Stimulated activated naive CD8-positive, alpha-beta T cell treated with anti-CD3 and anti-CD28 coated beads, Interleukin-15, amount 100 ng/mL, for 72 hours (primary cell): ENCODE data around the gene WNK1.
"Not testable (repeated sequence)": the region's sequence is repeated elsewhere in the genome, so short reads cannot be mapped to it uniquely, and the experiment has no call there.

Source experiments
- ATAC-seq: fragments of 150-1000 bp; cut with Tn5 transposase; 2 replicates; pipeline ENCODE4 v1.10.0; 2021; ENCODE audit warnings: mild to moderate bottlenecking, moderate library complexity
- DNase-seq, 2 donors: peaks; one replicate each; pipeline ENCODE4 v3.0.0; 2021 to 2022
- H3K27ac Mint-ChIP-seq, 2 donors: one replicate each; pipeline ENCODE4 v1.8.0; 2022; ENCODE audit warnings: mild to moderate bottlenecking in 2 of 2, mixed read lengths in 2 of 2, moderate library complexity in 2 of 2
- H3K27me3 Mint-ChIP-seq: one replicate; pipeline ENCODE4 v1.8.0; 2022; ENCODE audit warnings: mixed read lengths
- H3K4me1 Mint-ChIP-seq: one replicate; pipeline ENCODE4 v1.8.0; 2022; ENCODE audit warnings: mild to moderate bottlenecking, mixed read lengths
- H3K4me3 Mint-ChIP-seq, 2 donors: one replicate each; pipeline ENCODE4 v1.8.0; 2022; ENCODE audit warnings: mild to moderate bottlenecking in 2 of 2, mixed read lengths in 2 of 2, moderate library complexity in 1 of 2
- H3K9me3 Mint-ChIP-seq, 2 donors: one replicate each; pipeline ENCODE4 v1.8.0; 2022; ENCODE audit warnings: mixed read lengths in 2 of 2

The WNK1 gene

GRCh38 chr12:913919-914698 lies 161.7 kb downstream of the WNK1 start:
- H3K4me3 Mint-ChIP-seq = no peak overlapping the region
- no peaks in the 10 kb centered on the region for H3K9me3 Mint-ChIP-seq
- ATAC-seq (no peak), DNase-seq (no peak)
- peak overlapping the region; percentile 63 to 80 for H3K27ac Mint-ChIP-seq
- no peaks in the 10 kb centered on the region for H3K27me3 Mint-ChIP-seq
- peaks cover 34% of the 10 kb centered on the region for H3K4me1 Mint-ChIP-seq

- Mint-ChIP-seq H3K27me3 (no peaks in the 10 kb centered on the region), H3K4me1 (peaks cover 34% of the 10 kb centered on the region), H3K9me3 (no peaks in the 10 kb centered on the region), H3K4me3 (no peak overlapping the region), H3K27ac (peak overlapping the region; percentile 61 to 80)
- no peak for DNase-seq
- peak; percentile 70 for ATAC-seq
These were observed 162.7 kb downstream of the WNK1 start for GRCh38 chr12:915090-915489.

DNA sequence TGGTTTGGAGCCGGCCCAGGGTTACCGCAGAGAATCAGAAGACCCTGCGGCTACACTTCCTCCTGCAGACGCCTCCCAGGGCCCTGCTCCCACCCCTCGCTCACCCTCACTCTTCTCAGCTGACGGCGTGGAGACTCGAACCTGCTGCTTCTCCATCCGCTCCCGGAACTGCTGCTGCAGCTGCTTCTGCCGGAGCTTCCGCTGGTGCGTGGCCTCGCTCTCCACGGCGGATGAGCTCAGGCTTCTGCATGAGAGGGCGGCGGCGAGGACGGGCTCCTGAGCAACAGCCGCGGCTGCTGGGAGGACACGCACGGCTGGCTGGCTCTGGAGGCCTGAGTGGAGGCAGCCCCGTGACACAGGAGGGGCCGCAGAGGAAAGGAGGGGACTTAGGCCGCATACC lies 163.9 kb downstream of the WNK1 start:
- ATAC-seq (peak; percentile 46), DNase-seq (peak in 1 of 2 donors; percentile 23)
- Mint-ChIP-seq H3K4me1 (peaks cover 41% of the 10 kb centered on the region), H3K27ac (peak overlapping the region in 1 of 2 donors; percentile 31), H3K9me3 (no peaks in the 10 kb centered on the region), H3K4me3 (peak overlapping the region; percentile 52 to 76), H3K27me3 (no peaks in the 10 kb centered on the region)

- Mint-ChIP-seq H3K4me1 (peaks cover 41% of the 10 kb centered on the region), H3K27me3 (no peaks in the 10 kb centered on the region), H3K4me3 (no peak overlapping the region), H3K9me3 (no peaks in the 10 kb centered on the region), H3K27ac (peak overlapping the region in 1 of 2 donors; percentile 64)
- ATAC-seq = no peak
- DNase-seq = no peak
These were observed 164.5 kb downstream of the WNK1 start for GRCh38 chr12:916712-917445.

- DNase-seq (no peak), ATAC-seq (no peak)
- Mint-ChIP-seq H3K9me3 (no peaks in the 10 kb centered on the region), H3K27ac (peak overlapping the region; percentile 59 to 80), H3K4me3 (no peak overlapping the region), H3K27me3 (no peaks in the 10 kb centered on the region), H3K4me1 (peaks cover 20% of the 10 kb centered on the region)
These were observed 168.3 kb downstream of the WNK1 start for GRCh38 chr12:920676-921075.

GRCh38 chr12:922285-922684 lies 169.9 kb downstream of the WNK1 start:
- H3K27ac Mint-ChIP-seq = peak overlapping the region in 1 of 2 donors; percentile 80

GRCh38 chr12:926641-927040 lies 174.3 kb downstream of the WNK1 start:
- H3K4me1 Mint-ChIP-seq = no peaks in the 10 kb centered on the region
- H3K27ac Mint-ChIP-seq = no peak overlapping the region
- H3K27me3 Mint-ChIP-seq = no peaks in the 10 kb centered on the region
- ATAC-seq = no peak
- DNase-seq = no peak
- no peaks in the 10 kb centered on the region for H3K9me3 Mint-ChIP-seq
- no peak overlapping the region for H3K4me3 Mint-ChIP-seq

More at GRCh38 chr12:922285-922684, 169.9 kb downstream of the WNK1 start:
- Mint-ChIP-seq H3K27me3 (no peaks in the 10 kb centered on the region), H3K9me3 (no peaks in the 10 kb centered on the region), H3K4me3 (no peak overlapping the region), H3K4me1 (peaks cover 7% of the 10 kb centered on the region)
- DNase-seq = no peak
- ATAC-seq = no peak

DNA sequence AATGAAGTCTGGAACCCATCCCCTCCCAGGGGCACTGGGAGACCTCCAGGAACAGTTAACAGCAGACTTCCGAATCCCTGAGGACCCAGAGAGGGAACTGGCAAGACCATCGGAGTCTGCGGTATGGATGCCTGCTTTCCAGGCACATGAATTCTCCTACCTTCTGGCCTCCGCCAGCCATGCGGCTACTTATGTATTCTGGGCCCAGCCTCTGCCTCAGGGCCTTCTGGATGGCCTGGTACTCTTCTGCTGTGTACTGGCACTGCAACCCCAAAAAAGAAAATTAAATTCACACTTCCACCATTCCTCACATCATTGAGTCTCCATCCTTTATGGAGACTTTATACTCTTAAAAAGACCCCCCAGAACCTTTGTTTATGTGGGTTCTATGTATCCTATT lies 178.7 kb downstream of the WNK1 start:
- ATAC-seq (no peak), DNase-seq (no peak)
- Mint-ChIP-seq H3K4me3 (no peak overlapping the region), H3K9me3 (no peaks in the 10 kb centered on the region), H3K27me3 (no peaks in the 10 kb centered on the region), H3K27ac (no peak overlapping the region), H3K4me1 (no peaks in the 10 kb centered on the region)

- no peak for DNase-seq
- Mint-ChIP-seq H3K4me1 (no peaks in the 10 kb centered on the region), H3K4me3 (no peak overlapping the region), H3K9me3 (no peaks in the 10 kb centered on the region), H3K27me3 (no peaks in the 10 kb centered on the region), H3K27ac (no peak overlapping the region)
- no peak for ATAC-seq
These were observed 179.2 kb downstream of the WNK1 start for GRCh38 chr12:931591-931990.

DNA sequence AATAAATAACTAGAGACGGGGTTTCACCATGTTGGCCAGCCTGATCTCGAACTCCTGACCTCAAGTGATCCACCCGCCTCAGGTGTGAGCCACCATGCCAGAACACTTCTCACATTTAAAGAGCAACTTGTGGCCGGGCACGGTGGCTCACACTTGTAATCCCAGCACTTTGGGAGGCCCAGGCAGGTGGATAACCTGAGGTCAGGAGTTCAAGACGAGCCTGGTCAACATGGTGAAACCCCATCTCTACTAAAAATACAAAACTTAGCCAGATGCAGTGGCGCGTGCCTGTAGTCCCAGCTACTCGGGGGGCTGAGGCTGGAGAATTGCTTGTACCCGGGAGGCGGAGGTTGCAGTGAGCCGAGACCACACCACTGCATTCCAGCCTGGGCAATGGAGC lies 183.5 kb downstream of the WNK1 start:
- DNase-seq, H3K27ac Mint-ChIP-seq, H3K9me3 Mint-ChIP-seq, H3K4me1 Mint-ChIP-seq, H3K27me3 Mint-ChIP-seq, H3K4me3 Mint-ChIP-seq, ATAC-seq: not testable (repeated sequence)

DNA sequence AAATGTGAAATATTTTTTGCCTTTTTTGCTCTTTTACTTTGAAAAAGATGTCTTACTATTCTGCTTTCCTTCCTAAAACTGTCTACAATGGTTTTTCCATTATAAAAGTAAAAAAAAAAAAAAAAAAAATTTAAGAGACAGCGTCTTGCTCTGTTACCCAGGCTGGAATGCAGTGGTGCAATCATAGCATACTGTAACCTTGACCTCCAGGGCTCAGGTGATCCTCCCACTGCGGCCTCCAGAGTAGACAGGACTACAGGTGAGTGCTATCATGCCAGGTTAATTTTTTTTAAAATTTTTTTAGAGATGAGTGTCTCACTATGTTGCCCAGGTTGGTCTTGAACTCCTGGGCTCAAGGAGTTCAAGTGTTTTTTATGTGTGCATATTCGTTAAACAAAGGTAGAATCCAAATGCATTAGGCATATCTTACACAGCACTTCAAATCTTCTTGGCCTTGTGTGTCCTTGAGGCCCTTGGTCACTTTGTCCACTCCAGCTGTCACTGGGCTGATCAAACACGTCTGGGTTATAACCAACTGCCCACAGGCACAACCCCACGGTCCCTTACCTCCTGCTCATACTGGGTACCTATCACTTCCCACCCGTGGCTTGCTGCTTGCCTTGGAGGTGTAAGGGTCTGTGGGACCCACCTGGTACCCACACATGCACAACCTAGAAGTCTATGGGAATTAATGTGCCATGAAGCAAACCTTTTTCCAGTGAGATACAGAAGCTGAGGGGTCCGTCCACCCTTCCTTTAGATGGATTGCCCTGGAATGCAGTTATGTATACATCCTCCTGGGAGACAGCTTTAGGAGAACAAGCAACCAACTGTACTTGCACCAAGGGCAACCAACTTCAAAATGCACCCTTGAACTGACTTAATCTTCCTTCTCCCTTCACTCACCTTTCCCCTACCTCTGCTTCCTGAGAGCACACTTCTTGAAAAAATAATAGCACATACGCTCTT lies 184.3 kb downstream of the WNK1 start:
- H3K27me3 Mint-ChIP-seq = no peaks in the 10 kb centered on the region
- ATAC-seq (no peak), DNase-seq (no peak)
- no peaks in the 10 kb centered on the region for H3K9me3 Mint-ChIP-seq
- H3K4me1 Mint-ChIP-seq = no peaks in the 10 kb centered on the region
- no peak overlapping the region for H3K27ac Mint-ChIP-seq
- no peak overlapping the region for H3K4me3 Mint-ChIP-seq

DNA sequence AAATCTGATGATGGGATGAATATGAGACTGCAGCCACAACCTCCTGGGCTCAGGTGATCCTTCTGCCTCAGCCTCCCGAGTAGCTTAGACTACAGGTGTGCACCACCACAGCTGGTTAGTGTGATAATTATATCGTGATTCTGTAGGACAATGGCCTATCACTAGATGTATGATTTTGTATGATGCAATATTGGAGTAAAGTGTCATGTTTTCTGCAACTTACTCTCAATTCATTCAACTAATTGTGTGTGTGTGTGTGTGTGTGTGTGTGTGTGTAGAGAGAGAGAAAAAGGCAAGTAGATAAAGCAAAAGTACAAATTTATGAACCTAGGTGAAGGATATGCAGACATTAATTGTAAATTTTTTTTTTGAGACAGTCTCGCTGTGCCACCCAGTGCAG lies 186.4 kb downstream of the WNK1 start:
- Mint-ChIP-seq H3K4me1 (peaks cover 9% of the 10 kb centered on the region), H3K27ac (peak overlapping the region in 1 of 2 donors; percentile 52), H3K4me3 (no peak overlapping the region), H3K9me3 (no peaks in the 10 kb centered on the region), H3K27me3 (no peaks in the 10 kb centered on the region)
- ATAC-seq (no peak), DNase-seq (no peak)

- Mint-ChIP-seq H3K4me3 (no peak overlapping the region), H3K27ac (no peak overlapping the region), H3K27me3 (no peaks in the 10 kb centered on the region), H3K4me1 (peaks cover 43% of the 10 kb centered on the region), H3K9me3 (no peaks in the 10 kb centered on the region)
- DNase-seq (no peak), ATAC-seq (no peak)
These were observed 190.7 kb downstream of the WNK1 start for GRCh38 chr12:943051-943450.

GRCh38 chr12:944211-944610 lies 191.8 kb downstream of the WNK1 start:
- no peak for ATAC-seq
- H3K27me3 Mint-ChIP-seq = no peaks in the 10 kb centered on the region
- H3K4me1 Mint-ChIP-seq = peaks cover 47% of the 10 kb centered on the region
- H3K9me3 Mint-ChIP-seq = no peaks in the 10 kb centered on the region
- no peak for DNase-seq
- H3K27ac Mint-ChIP-seq = peak overlapping the region in 1 of 2 donors; percentile 79
- peak overlapping the region; percentile 8 to 61 for H3K4me3 Mint-ChIP-seq

- Mint-ChIP-seq H3K4me1 (peaks cover 47% of the 10 kb centered on the region), H3K27ac (peak overlapping the region in 1 of 2 donors; percentile 92), H3K27me3 (no peaks in the 10 kb centered on the region), H3K9me3 (no peaks in the 10 kb centered on the region), H3K4me3 (no peak overlapping the region)
- no peak for DNase-seq
- ATAC-seq = no peak
These were observed 193.8 kb downstream of the WNK1 start for GRCh38 chr12:946212-946611.
